ENCODE results near the gene C4A. TPM values are rescaled to one million over a fixed set of nuclear protein-coding genes. Genes with fewer than 3 reads are reported as not detected.

The C4A gene
- total RNA-seq, 1 experiment from 2014 or later = 4.3 TPM

GRCh38 chr6:31945154-31945506, 36.7 kb upstream of the C4A start:
- Histone ChIP-seq H3T11ph (ENCODE audit: low read length) (no peak overlapping the region), H3K56ac (ENCODE audit: insufficient read length, low read depth, low read length) (no peak overlapping the region), H3K4me2 (ENCODE audit: insufficient read depth, insufficient read length, low read length) (no peak overlapping the region), H3K4me1 (ENCODE audit: insufficient read depth, low read length) (peaks cover under 1% of the 10 kb centered on the region; the same call in 1 of the 2 replicates), H3K23ac (ENCODE audit: insufficient read length, low read depth, low read length) (no peak overlapping the region), H3K27me3 (ENCODE audit: insufficient read depth, low read length) (no peaks in the 10 kb centered on the region), H2BK120ac (ENCODE audit: low read depth, low read length, poor library complexity, severe bottlenecking) (no peak overlapping the region), H3K4ac (ENCODE audit: low read depth, low read length) (no peak overlapping the region), H4K91ac (ENCODE audit: insufficient read length, low read depth, low read length) (no peak overlapping the region), H3K27ac (ENCODE audit: insufficient read length, low read depth, low read length) (no peak overlapping the region), H2AK5ac (ENCODE audit: insufficient read length, low read length) (no peak overlapping the region), H2BK5ac (ENCODE audit: insufficient read length, low read length) (no peak overlapping the region), H4K5ac (ENCODE audit: insufficient read length, low read depth, low read length) (no peak overlapping the region), H2BK15ac (ENCODE audit: low read depth, low read length) (no peak overlapping the region), H4K8ac (replicated peaks; ENCODE audit: insufficient read length, low read depth, low read length) (no peak overlapping the region), H2BK12ac (ENCODE audit: insufficient read length, low read depth, low read length) (no peak overlapping the region), H3K9me3 (ENCODE audit: control insufficient read depth, low read depth, low read length) (no peaks in the 10 kb centered on the region), H3K79me2 (ENCODE audit: insufficient read depth, low read length) (no peaks in the 10 kb centered on the region), H3K9ac (ENCODE audit: extremely low read depth, insufficient read length, low read length) (no peak overlapping the region), H4K20me1 (ENCODE audit: control insufficient read depth, insufficient read depth, insufficient read length) (peaks cover 2% of the 10 kb centered on the region), H3K18ac (ENCODE audit: insufficient read length, low read depth, low read length) (no peak overlapping the region), H2AFZ (ENCODE audit: low read length) (no peak overlapping the region), H3K79me1 (ENCODE audit: insufficient read depth, low read depth, low read length, poor library complexity, severe bottlenecking) (no peaks in the 10 kb centered on the region), H2BK20ac (ENCODE audit: low read depth, low read length, poor library complexity, severe bottlenecking) (no peak overlapping the region), H3K23me2 (ENCODE audit: insufficient read length, low read depth, low read length, poor library complexity, severe bottlenecking) (no peaks in the 10 kb centered on the region), H3K14ac (ENCODE audit: insufficient read depth, low read length) (no peak overlapping the region)
- Mint-ChIP-seq H3K4me1 (peaks cover 10 to 15% of the 10 kb centered on the region in 2 experiments), H3K9me3 (no peaks in the 10 kb centered on the region), H3K27me3 (ENCODE audit: low read depth) (peaks cover 61% of the 10 kb centered on the region), H3K36me3 (ENCODE audit: insufficient read depth in 1 of 3, low read depth in 3 of 3) (peaks cover 0 to under 1% (median 0%) of the 10 kb centered on the region in 3 experiments; a peak in 2 of 7 replicates), H3K4me3 (no peak overlapping the region), H3K27ac (peak overlapping the region in 1 of 3 experiments; percentile 15; a peak in 3 of 7 replicates)
- no CpG with 5 or more reads among the region's 9 CpGs for WGBS (ENCODE audit: extremely low coverage, insufficient read length, low lambda C conversion rate)
- no peak for DNase-seq
- TF ChIP-seq CTCF (conservative IDR thresholded peaks at IDR 0.05) = no peak

Data from H9 (cell line).